ENCODE results near the gene CDC42.

DNA sequence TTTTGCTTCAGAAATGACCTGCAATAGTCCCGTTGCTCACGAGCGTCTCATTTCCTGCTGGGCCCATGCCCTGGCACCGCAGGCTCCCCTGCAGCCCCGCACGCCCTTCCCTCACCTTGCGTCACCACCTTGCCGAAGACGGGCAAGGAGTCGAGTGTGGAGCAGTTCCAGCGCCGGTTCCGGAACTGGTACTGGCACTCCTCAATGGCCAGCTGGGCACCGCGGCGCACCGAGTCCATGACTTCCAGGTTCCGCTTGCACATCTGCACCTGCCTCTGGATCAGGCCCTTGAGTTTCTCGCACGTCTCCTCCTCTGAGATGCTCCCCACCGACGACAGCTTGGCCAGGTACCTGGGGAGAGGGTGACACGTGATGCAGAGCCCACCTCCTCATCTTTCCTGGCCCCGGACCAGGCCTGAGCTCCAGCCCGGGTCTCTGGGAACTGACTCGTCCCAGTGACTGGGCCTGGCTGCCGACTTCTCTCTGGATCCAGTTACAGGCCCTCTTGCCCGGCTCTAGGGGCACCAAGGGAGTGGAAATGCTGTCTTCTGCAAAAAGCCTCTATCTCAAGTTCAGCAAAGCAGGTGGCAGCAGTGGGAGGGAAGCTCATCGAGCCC lies 77.1 kb downstream of the CDC42 start:
- TF ChIP-seq CTCF (IDR thresholded peaks at IDR 0.05) (no peak), ZNF512 (CRISPR knock-in tag; IDR thresholded peaks at IDR 0.05; ENCODE audit: borderline replicate concordance) (no peak), SMAD3 (CRISPR knock-in tag; IDR thresholded peaks at IDR 0.05; ENCODE audit: borderline replicate concordance) (no peak), FOXJ3 (CRISPR knock-in tag; IDR thresholded peaks at IDR 0.05; ENCODE audit: borderline replicate concordance) (no peak), JUN (CRISPR knock-in tag; IDR thresholded peaks at IDR 0.05) (no peak), NFYB (CRISPR knock-in tag; conservative IDR thresholded peaks at IDR 0.05; ENCODE audit: low read depth) (no peak), CREM (CRISPR knock-in tag; IDR thresholded peaks at IDR 0.05) (no peak)
